ENCODE measurements around the gene NPTX1. TPM values are rescaled to one million over a fixed set of nuclear protein-coding genes. Genes with fewer than 3 reads are reported as not detected.

Gene NPTX1
- total RNA-seq, 6 donors from 2014 or later = 0.39 to 11.5 (median 2.5) TPM

GRCh38 chr17:80470603-80471002 lies 5.8 kb downstream of the NPTX1 start:
- WGBS, 2 donors = 79 to 100% methylated on average over 1 to 21 of the region's 21 CpGs
- DNase-seq (peak in 1 of 2 donors; percentile 61), ATAC-seq (ENCODE audit: low FRiP score in 2 of 2) (no peak)
- H3K4me3 ChIP-seq = no peak overlapping the region
- TF ChIP-seq CTCF (IDR thresholded peaks at IDR 0.05) (no peak), EP300 (IDR thresholded peaks at IDR 0.05) (no peak), POLR2A (IDR thresholded peaks at IDR 0.05) (no peak), POLR2AphosphoS5 (IDR thresholded peaks at IDR 0.05) (no peak)
- H3K4me1 ChIP-seq = peaks cover 11 to 16% (median 12%) of the 10 kb centered on the region in 4 donors
- no peaks in the 10 kb centered on the region for H3K36me3 ChIP-seq
- H3K27me3 ChIP-seq = peaks cover 0 to 30% (median 16%) of the 10 kb centered on the region in 4 donors
- no peak overlapping the region for H3K27ac ChIP-seq
- H3K9me3 ChIP-seq = no peaks in the 10 kb centered on the region

GRCh38 chr17:80469667-80470066 lies 6.7 kb downstream of the NPTX1 start:
- 84% methylated on average over 11 of the region's 11 CpGs; no CpG with 5 or more reads in 1 of the 2 donors for WGBS, 2 donors
- H3K27me3 ChIP-seq = peaks cover 0 to 21% (median 9%) of the 10 kb centered on the region in 4 donors
- DNase-seq = peak in 1 of 2 donors; percentile 56

GRCh38 chr17:80468781-80469493 lies 7.5 kb downstream of the NPTX1 start:
- H3K4me3 ChIP-seq = no peak overlapping the region
- TF ChIP-seq EP300 (IDR thresholded peaks at IDR 0.05) (no peak), POLR2A (IDR thresholded peaks at IDR 0.05) (no peak)
- no peak overlapping the region for H3K27ac ChIP-seq
- WGBS, 2 donors = 73% methylated on average over 28 of the region's 28 CpGs
- H3K27me3 ChIP-seq = peaks cover 0 to 13% (median 6%) of the 10 kb centered on the region in 4 donors
- no peaks in the 10 kb centered on the region for H3K4me1 ChIP-seq
- H3K9me3 ChIP-seq = no peaks in the 10 kb centered on the region
- DNase-seq (peak in 1 of 2 donors; percentile 44), ATAC-seq (ENCODE audit: low FRiP score in 2 of 2) (no peak)
- no peaks in the 10 kb centered on the region for H3K36me3 ChIP-seq

More at GRCh38 chr17:80469667-80470066, 6.7 kb downstream of the NPTX1 start:
- Histone ChIP-seq H3K36me3 (no peaks in the 10 kb centered on the region), H3K4me1 (peaks cover 2 to 6% (median 3%) of the 10 kb centered on the region in 4 donors), H3K9me3 (no peaks in the 10 kb centered on the region), H3K27ac (no peak overlapping the region), H3K4me3 (no peak overlapping the region)
- TF ChIP-seq EP300 (IDR thresholded peaks at IDR 0.05) = no peak
- TF ChIP-seq POLR2AphosphoS5 (IDR thresholded peaks at IDR 0.05) = no peak
- no peak for TF ChIP-seq POLR2A (IDR thresholded peaks at IDR 0.05)
- no peak for TF ChIP-seq CTCF (IDR thresholded peaks at IDR 0.05)
- ATAC-seq (ENCODE audit: low FRiP score in 2 of 2) = no peak

- Histone ChIP-seq H3K4me3 (no peak overlapping the region), H3K27me3 (peaks cover 0 to 8% (median 3%) of the 10 kb centered on the region in 4 donors), H3K36me3 (no peaks in the 10 kb centered on the region), H3K9me3 (no peaks in the 10 kb centered on the region), H3K4me1 (no peaks in the 10 kb centered on the region), H3K27ac (no peak overlapping the region)
- TF ChIP-seq CTCF (IDR thresholded peaks at IDR 0.05) (no peak), POLR2A (IDR thresholded peaks at IDR 0.05) (no peak), EP300 (IDR thresholded peaks at IDR 0.05) (no peak), POLR2AphosphoS5 (IDR thresholded peaks at IDR 0.05) (no peak)
- DNase-seq (peak in 1 of 2 donors; percentile 58), ATAC-seq (ENCODE audit: low FRiP score in 2 of 2) (no peak)
- WGBS, 2 donors = 22 to 24% methylated on average over 12 to 16 of the region's 16 CpGs
Observed at GRCh38 chr17:80468242-80468641, 8.2 kb downstream of the NPTX1 start.

GRCh38 chr17:80466188-80466705 lies 10.2 kb downstream of the NPTX1 start:
- Histone ChIP-seq H3K27ac (no peak overlapping the region), H3K36me3 (no peaks in the 10 kb centered on the region), H3K4me1 (no peaks in the 10 kb centered on the region), H3K4me3 (no peak overlapping the region), H3K27me3 (peaks cover 0 to 6% (median 2%) of the 10 kb centered on the region in 4 donors), H3K9me3 (no peaks in the 10 kb centered on the region)
- TF ChIP-seq EP300 (IDR thresholded peaks at IDR 0.05) = no peak
- no peak for TF ChIP-seq POLR2A (IDR thresholded peaks at IDR 0.05)
- no peak for TF ChIP-seq CTCF (IDR thresholded peaks at IDR 0.05)
- no peak for TF ChIP-seq POLR2AphosphoS5 (IDR thresholded peaks at IDR 0.05)
- DNase-seq (peak in 1 of 2 donors; percentile 53), ATAC-seq (ENCODE audit: low FRiP score in 2 of 2) (no peak)
- 57 to 79% methylated on average over 1 to 15 of the region's 15 CpGs for WGBS, 2 donors
